Measurements from ENCODE around the gene LITAF.
"Not testable (repeated sequence)": the region's sequence is repeated elsewhere in the genome, so short reads cannot be mapped to it uniquely, and the experiment has no call there.

LITAF gene

DNA sequence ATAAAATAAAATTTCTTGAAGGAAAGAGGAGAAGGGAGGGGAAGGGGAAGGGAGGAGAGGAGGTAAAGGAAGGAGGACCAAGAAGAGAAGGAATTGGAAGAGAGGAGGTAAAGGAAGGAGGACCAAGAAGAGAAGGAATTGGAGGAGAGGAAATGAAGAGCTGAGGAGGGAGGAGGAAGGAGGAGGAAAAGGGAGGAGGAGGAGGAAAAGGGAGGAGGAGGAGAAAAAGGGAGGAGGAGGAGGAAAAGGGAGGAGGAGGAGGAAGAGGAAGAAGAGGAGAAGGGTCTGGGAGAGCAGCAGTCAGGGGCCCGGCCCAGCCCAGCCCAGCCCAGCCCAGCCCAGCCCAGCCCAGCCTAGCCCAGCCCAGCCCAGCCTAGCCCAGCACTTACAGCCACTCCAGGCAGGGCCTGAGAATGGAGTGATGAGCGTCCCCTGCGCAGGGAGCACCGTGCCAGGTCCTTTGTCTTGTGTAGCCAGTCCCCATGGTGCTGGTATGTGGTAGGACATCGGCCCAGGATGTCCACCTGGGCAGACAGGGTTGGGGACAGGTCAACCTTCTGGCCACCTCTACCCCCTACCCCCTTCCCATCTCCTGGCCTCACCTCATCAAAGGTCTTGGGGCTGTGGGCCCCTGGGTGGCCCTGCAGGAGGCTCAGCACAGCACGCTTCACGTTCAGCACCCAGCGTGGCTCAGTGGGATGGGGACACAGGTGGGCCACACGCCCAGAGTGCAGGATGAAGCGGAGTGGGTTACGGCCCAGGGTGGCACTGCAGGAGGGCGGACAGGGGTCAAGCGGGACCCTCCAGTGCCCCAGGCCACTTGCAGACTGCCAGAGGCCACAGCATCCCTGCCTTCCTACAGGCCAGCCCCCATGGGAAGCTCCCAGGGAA lies 70.9 kb downstream of the LITAF start:
- DNase-seq, result no peak

- DNase-seq, result no peak
Observed at GRCh38 chr16:11514283-11514682, 72.4 kb downstream of the LITAF start.

DNA sequence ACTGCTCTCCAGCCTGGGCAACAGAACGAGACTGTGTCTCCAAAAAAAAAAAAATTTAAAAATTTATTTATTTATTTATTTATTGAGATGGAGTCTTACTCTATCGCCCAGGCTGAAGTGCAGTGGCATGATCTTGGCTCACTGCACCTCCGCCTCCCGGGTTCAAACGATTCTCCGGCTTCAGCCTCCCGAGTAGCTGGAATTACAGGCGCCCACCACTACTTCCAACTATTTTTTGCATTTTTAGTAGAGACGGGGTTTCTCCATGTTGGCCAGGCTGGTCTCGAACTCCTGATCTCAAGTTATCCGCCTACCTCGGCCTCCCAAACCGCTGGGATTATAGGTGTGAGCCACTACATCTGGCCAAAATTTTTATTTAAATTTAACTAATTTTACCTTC lies 73.4 kb downstream of the LITAF start:
- DNase-seq, result not testable (repeated sequence)

- DNase-seq, result no peak
Observed at GRCh38 chr16:11511801-11512200, 74.9 kb downstream of the LITAF start.

GRCh38 chr16:11511328-11511727 lies 75.4 kb downstream of the LITAF start:
- DNase-seq, result no peak

GRCh38 chr16:11510178-11510973 lies 76.3 kb downstream of the LITAF start:
- no peak for DNase-seq

- no peak for DNase-seq
Observed at GRCh38 chr16:11507991-11508390, 78.7 kb downstream of the LITAF start.

DNA sequence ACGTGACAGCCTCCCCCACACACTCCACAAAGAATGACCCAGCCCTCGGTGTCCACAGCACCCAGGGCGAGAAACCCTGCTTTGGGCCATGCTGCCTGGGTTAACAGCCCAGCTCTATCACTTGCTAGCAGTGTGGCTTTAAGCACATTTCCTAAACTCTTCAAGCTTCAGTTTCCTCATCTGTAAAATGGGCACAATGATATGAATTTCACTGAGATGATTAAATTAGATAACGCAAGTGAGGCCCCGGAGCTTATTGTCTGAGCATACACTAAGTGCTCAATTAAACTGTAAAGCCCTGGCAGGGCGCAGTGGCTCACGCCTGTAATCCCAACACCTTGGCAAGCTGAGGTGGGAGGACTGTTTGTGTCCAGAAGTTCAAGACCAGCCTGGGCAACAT lies 79.4 kb downstream of the LITAF start:
- DNase-seq, result no peak

- DNase-seq, result no peak
Observed at GRCh38 chr16:11506741-11507305, 79.9 kb downstream of the LITAF start.

DNA sequence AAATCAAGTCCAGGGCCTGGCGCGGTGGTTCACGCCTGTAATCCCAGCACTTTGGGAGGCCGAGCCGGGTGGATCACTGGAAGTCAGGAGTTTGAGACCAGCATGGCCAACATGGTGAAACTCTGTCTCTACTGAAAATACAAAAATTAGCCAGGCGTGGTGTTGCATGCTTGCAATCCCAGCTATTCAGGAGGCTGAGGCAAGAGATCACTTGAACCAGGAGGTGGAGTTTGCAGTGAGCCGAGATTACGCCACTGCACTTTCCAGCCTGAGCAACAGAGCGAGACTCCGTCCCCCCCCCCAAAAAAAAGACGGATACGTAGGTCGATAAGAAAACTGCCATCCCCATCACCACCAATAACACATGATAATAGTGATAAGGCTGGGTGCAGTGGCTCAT lies 82.5 kb downstream of the LITAF start:
- not testable (repeated sequence) for DNase-seq

GRCh38 chr16:11503566-11503965 lies 83.2 kb downstream of the LITAF start:
- DNase-seq, result no peak

DNA sequence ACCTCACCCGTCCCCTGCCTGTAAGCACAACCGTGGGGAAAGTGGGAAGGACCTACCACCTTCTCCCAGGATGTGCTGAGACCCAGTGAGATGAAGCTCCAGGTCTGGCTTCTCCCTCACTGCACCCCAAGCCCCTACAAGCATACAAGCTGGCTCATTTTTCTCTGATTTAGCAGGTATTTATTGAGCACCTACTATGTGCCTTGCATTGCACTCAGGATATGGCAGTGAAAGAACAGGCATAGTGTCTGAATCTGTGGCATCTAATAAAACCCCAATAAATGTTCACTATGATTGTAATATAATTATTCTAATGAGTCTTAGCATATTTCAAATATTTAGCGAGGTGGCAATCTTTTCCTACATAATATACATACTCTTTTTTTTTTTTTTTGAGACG lies 84.5 kb downstream of the LITAF start:
- DNase-seq, result no peak

- no peak for DNase-seq
Observed at GRCh38 chr16:11501632-11502031, 85.1 kb downstream of the LITAF start.

- no peak for DNase-seq
Observed at GRCh38 chr16:11500700-11501346, 85.9 kb downstream of the LITAF start.

- DNase-seq, result no peak
Observed at GRCh38 chr16:11499295-11500089, 87.2 kb downstream of the LITAF start.

DNA sequence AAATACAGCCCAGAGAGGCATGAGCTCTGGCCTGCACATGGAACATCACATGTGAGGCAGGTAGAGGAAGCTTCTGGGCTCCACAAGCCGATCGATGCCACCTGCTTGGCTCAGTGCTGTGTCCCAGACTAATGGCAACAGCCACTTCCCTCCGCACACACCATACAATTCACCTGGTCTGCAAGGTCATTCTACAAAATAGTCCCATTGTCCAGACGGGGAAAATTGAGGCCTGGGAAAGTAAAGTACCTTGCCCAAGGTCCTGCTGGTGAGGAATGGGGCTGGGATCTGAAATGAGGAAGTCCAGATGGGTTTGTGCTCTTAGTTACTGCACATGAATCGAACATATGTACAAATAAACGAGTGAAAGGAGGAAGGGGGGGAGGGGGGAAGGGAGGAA lies 88.0 kb downstream of the LITAF start:
- DNase-seq, result no peak

GRCh38 chr16:11497851-11498289 lies 88.8 kb downstream of the LITAF start:
- no peak for DNase-seq
